Loucy (cell line): Measurements from ENCODE around the gene PSMD7.
"Not testable (repeated sequence)": the region's sequence is repeated elsewhere in the genome, so short reads cannot be mapped to it uniquely, and the experiment has no call there.

Source experiments
- EZH2phosphoT487 ChIP-seq: fragments of 200-600 bp; IDR thresholded peaks from 2 replicates; pipeline ENCODE4 v1.6.1; 2018; ENCODE audit warnings: antibody characterized with exemption, mild to moderate bottlenecking, moderate library complexity, borderline replicate concordance
- TF ChIP-seq, protein P1 (sequence below): fragments of 200-600 bp; sonication (generic); conservative IDR thresholded peaks from 2 replicates; pipeline ENCODE4 v1.5.1; 2014; ENCODE audit warnings: mild to moderate bottlenecking, antibody characterized with exemption, low read length

DNA sequence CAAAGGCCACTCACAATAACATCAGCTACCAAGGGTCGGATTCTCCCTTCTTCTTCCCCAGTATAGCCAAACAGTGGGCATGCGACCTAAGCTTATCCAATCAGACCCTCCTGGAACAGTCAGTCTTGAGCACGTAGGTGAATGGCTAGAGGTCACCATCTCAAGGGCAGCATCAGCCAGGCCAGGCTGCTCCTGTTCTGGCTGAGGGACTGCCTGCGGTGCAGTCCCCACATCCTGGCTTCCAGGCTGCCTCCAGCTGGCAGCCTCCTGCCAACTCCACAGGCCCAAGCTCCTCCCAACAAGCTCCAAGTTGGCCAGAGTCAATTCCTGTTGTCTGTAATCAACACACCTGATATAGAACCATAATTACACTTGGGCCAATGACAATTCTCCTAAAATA, 56.4 kb downstream of the PSMD7 start:
- TF ChIP-seq, protein P1, sequence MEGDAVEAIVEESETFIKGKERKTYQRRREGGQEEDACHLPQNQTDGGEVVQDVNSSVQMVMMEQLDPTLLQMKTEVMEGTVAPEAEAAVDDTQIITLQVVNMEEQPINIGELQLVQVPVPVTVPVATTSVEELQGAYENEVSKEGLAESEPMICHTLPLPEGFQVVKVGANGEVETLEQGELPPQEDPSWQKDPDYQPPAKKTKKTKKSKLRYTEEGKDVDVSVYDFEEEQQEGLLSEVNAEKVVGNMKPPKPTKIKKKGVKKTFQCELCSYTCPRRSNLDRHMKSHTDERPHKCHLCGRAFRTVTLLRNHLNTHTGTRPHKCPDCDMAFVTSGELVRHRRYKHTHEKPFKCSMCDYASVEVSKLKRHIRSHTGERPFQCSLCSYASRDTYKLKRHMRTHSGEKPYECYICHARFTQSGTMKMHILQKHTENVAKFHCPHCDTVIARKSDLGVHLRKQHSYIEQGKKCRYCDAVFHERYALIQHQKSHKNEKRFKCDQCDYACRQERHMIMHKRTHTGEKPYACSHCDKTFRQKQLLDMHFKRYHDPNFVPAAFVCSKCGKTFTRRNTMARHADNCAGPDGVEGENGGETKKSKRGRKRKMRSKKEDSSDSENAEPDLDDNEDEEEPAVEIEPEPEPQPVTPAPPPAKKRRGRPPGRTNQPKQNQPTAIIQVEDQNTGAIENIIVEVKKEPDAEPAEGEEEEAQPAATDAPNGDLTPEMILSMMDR, result not testable (repeated sequence)
- TF ChIP-seq EZH2phosphoT487, result not testable (repeated sequence)
